HEK293 (cell line): ENCODE measurements around the gene DCDC1.
"Not testable (repeated sequence)": the region's sequence is repeated elsewhere in the genome, so short reads cannot be mapped to it uniquely, and the experiment has no call there.

Source experiments
- CTCF ChIA-PET: fragments of 350-600 bp; formaldehyde crosslinking; extraction: SDS; loops from one replicate; lab custom pipeline; 2021; ENCODE audit warnings: antibody characterized with exemption; lab: Yijun Ruan, JAX
- POLR2A ChIA-PET: fragments of 300-600 bp; formaldehyde crosslinking; extraction: SDS; loops from one replicate; lab custom pipeline; 2020; ENCODE audit warnings: antibody characterized with exemption, inconsistent platforms; lab: Yijun Ruan, JAX
- H3K27ac ChIP-seq: fragments of 200-500 bp; sonication (Bioruptor generic); 2 replicates; pipeline ENCODE4 v1.5.1; 2014; ENCODE audit warnings: low read depth, low read length, control low read depth, inconsistent platforms; ENCODE audit errors: extremely low read depth
- H3K36me3 ChIP-seq, 2 experiments: fragments of 200-500 bp in 1 of 2; sonication (Bioruptor generic) in 1 of 2; 1 replicate in 1 of 2; 2 replicates in 1 of 2; pipeline ENCODE4 v1.5.1; 2014 to 2017; ENCODE audit warnings: inconsistent platforms in 2 of 2, low read length in 2 of 2; ENCODE audit not compliant: control insufficient read depth in 2 of 2, insufficient read depth in 1 of 2
- H3K4me1 ChIP-seq: fragments of 200-500 bp; sonication (Bioruptor generic); 2 replicates; pipeline ENCODE4 v1.5.1; 2014; ENCODE audit warnings: mild to moderate bottlenecking, low read length, inconsistent platforms; ENCODE audit not compliant: control insufficient read depth, insufficient read depth
- H3K4me3 ChIP-seq: 2 replicates; pipeline ENCODE4 v1.5.1; 2011; ENCODE audit warnings: low read depth, mild to moderate bottlenecking, control low read depth, low read length, moderate library complexity
- H3K9me3 ChIP-seq: fragments of 200-500 bp; sonication (Bioruptor generic); 2 replicates; pipeline ENCODE4 v1.5.1; 2014; ENCODE audit warnings: low read depth, low read length, inconsistent platforms; ENCODE audit not compliant: control insufficient read depth, insufficient read depth
- GLI4 ChIP-seq: fragments of 450-650 bp; formaldehyde crosslinking; IDR thresholded peaks from 2 replicates; pipeline ENCODE4 v1.5.1; 2016; ENCODE audit warnings: missing biosample characterization, missing genetic modification characterization
- HOXC10 ChIP-seq: sonication (generic); formaldehyde crosslinking; IDR thresholded peaks from 2 replicates; pipeline ENCODE4 v1.8.1; 2023; ENCODE audit warnings: mild to moderate bottlenecking, missing genetic modification reagents
- IKZF3 ChIP-seq: fragments of 450-650 bp; IDR thresholded peaks from 2 replicates; pipeline ENCODE4 v1.5.0; 2018; ENCODE audit warnings: missing biosample characterization, mild to moderate bottlenecking, missing genetic modification characterization, moderate library complexity
- MYNN ChIP-seq: fragments of 450-650 bp; formaldehyde crosslinking; IDR thresholded peaks from 2 replicates; pipeline ENCODE4 v1.5.1; 2016; ENCODE audit warnings: missing biosample characterization, missing genetic modification characterization, borderline replicate concordance
- SP2 ChIP-seq: fragments of 450-650 bp; formaldehyde crosslinking; IDR thresholded peaks from 2 replicates; pipeline ENCODE4 v1.5.1; 2016; ENCODE audit warnings: missing biosample characterization, missing genetic modification characterization
- SP3 ChIP-seq: fragments of 450-650 bp; formaldehyde crosslinking; IDR thresholded peaks from 2 replicates; pipeline ENCODE4 v1.5.1; 2016; ENCODE audit warnings: missing biosample characterization, missing genetic modification characterization
- TCF7L2 ChIP-seq: IDR thresholded peaks from 2 replicates; pipeline ENCODE4 v1.6.1; 2011; ENCODE audit warnings: low read depth, mild to moderate bottlenecking, inconsistent platforms, low read length, moderate library complexity, borderline replicate concordance
- ZNF391 ChIP-seq: fragments of 450-650 bp; formaldehyde crosslinking; IDR thresholded peaks from 2 replicates; pipeline ENCODE4 v1.5.1; 2016; ENCODE audit warnings: low read depth, missing biosample characterization, missing genetic modification characterization, borderline replicate concordance
- ZNF596 ChIP-seq: fragments of 450-650 bp; IDR thresholded peaks from 2 replicates; pipeline ENCODE4 v1.5.0; 2018; ENCODE audit warnings: missing biosample characterization, mild to moderate bottlenecking, missing genetic modification characterization, moderate library complexity
- ZNF843 ChIP-seq: fragments of 450-650 bp; formaldehyde crosslinking; IDR thresholded peaks from 2 replicates; pipeline ENCODE4 v1.5.1; 2016; ENCODE audit warnings: missing biosample characterization, missing genetic modification characterization
- TF ChIP-seq, protein P1 (sequence below): fragments of 450-650 bp; formaldehyde crosslinking; IDR thresholded peaks from 2 replicates; pipeline ENCODE4 v1.5.1; 2017; ENCODE audit warnings: missing biosample characterization, missing genetic modification characterization
- TF ChIP-seq, protein P2 (sequence below): fragments of 450-650 bp; formaldehyde crosslinking; IDR thresholded peaks from 2 replicates; pipeline ENCODE4 v1.5.1; 2016; ENCODE audit warnings: missing biosample characterization, missing genetic modification characterization, borderline replicate concordance
- TF ChIP-seq, protein P3 (sequence below): fragments of 450-650 bp; formaldehyde crosslinking; IDR thresholded peaks from 2 replicates; pipeline ENCODE4 v1.5.1; 2017; ENCODE audit warnings: missing biosample characterization, missing genetic modification characterization

The DCDC1 gene

DNA sequence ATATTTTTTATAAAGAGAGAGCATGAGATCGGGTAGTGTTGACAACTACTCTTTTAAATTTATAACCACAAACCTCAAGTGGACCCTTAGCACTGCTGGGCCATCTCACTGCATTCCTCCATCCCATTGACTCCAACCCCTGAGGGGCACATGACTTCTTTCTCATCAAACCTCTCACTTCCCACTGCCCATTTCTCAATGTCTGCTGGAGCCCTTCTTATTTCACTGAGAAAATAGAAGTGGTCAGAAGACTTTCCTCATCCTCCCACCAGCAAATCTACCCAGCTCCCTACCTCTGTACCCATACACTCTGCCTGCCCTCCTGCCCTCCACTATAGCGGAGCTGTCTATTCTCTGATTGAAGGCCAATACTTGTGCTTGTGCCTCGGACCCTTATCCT is 412.8 kb downstream of the DCDC1 start:
- TF ChIP-seq IKZF3 (no peak), MYNN (no peak)
- CTCF ChIA-PET: no interaction called here
- Histone ChIP-seq H3K36me3 (no peaks in the 10 kb centered on the region), H3K4me3 (no peak overlapping the region), H3K9me3 (no peaks in the 10 kb centered on the region), H3K4me1 (no peaks in the 10 kb centered on the region), H3K27ac (no peak overlapping the region)
- POLR2A ChIA-PET: no interaction called here

DNA sequence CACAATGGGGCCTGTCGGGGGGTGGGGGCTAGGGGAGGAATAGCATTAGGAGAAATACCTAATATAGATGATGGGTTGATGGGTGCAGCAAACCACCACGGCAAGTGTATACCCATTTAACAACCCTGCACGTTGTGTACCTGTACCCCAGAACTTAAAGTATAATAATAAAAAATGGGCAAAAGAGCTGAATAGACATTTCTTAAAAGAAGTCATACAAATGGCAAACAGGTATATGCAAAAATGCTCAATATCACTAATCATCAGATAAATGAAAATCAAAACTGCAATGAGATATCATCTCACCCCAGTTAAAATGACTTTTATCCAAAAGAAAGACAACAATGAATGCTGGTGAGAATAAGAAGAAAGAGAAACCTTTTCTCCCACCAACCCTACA is 419.7 kb downstream of the DCDC1 start:
- no peaks in the 10 kb centered on the region for H3K9me3 ChIP-seq
- H3K36me3 ChIP-seq: no peaks in the 10 kb centered on the region
- no peaks in the 10 kb centered on the region for H3K4me1 ChIP-seq
- POLR2A ChIA-PET: no interaction called here
- H3K27ac ChIP-seq: no peak overlapping the region
- TF ChIP-seq SP3 (tag by site-specific recombination) (no peak), ZNF391 (tag by site-specific recombination) (no peak), ZNF596 (tag by site-specific recombination) (no peak), TCF7L2 (no peak), HOXC10 (CRISPR knock-in tag) (no peak), ZNF843 (no peak), MYNN (no peak), GLI4 (tag by site-specific recombination) (no peak), SP2 (tag by site-specific recombination) (no peak)
- TF ChIP-seq, protein P1, sequence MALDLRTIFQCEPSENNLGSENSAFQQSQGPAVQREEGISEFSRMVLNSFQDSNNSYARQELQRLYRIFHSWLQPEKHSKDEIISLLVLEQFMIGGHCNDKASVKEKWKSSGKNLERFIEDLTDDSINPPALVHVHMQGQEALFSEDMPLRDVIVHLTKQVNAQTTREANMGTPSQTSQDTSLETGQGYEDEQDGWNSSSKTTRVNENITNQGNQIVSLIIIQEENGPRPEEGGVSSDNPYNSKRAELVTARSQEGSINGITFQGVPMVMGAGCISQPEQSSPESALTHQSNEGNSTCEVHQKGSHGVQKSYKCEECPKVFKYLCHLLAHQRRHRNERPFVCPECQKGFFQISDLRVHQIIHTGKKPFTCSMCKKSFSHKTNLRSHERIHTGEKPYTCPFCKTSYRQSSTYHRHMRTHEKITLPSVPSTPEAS: no peak
- TF ChIP-seq, protein P2, sequence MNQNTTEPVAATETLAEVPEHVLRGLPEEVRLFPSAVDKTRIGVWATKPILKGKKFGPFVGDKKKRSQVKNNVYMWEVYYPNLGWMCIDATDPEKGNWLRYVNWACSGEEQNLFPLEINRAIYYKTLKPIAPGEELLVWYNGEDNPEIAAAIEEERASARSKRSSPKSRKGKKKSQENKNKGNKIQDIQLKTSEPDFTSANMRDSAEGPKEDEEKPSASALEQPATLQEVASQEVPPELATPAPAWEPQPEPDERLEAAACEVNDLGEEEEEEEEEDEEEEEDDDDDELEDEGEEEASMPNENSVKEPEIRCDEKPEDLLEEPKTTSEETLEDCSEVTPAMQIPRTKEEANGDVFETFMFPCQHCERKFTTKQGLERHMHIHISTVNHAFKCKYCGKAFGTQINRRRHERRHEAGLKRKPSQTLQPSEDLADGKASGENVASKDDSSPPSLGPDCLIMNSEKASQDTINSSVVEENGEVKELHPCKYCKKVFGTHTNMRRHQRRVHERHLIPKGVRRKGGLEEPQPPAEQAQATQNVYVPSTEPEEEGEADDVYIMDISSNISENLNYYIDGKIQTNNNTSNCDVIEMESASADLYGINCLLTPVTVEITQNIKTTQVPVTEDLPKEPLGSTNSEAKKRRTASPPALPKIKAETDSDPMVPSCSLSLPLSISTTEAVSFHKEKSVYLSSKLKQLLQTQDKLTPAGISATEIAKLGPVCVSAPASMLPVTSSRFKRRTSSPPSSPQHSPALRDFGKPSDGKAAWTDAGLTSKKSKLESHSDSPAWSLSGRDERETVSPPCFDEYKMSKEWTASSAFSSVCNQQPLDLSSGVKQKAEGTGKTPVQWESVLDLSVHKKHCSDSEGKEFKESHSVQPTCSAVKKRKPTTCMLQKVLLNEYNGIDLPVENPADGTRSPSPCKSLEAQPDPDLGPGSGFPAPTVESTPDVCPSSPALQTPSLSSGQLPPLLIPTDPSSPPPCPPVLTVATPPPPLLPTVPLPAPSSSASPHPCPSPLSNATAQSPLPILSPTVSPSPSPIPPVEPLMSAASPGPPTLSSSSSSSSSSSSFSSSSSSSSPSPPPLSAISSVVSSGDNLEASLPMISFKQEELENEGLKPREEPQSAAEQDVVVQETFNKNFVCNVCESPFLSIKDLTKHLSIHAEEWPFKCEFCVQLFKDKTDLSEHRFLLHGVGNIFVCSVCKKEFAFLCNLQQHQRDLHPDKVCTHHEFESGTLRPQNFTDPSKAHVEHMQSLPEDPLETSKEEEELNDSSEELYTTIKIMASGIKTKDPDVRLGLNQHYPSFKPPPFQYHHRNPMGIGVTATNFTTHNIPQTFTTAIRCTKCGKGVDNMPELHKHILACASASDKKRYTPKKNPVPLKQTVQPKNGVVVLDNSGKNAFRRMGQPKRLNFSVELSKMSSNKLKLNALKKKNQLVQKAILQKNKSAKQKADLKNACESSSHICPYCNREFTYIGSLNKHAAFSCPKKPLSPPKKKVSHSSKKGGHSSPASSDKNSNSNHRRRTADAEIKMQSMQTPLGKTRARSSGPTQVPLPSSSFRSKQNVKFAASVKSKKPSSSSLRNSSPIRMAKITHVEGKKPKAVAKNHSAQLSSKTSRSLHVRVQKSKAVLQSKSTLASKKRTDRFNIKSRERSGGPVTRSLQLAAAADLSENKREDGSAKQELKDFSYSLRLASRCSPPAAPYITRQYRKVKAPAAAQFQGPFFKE (tag by site-specific recombination): no peak
- TF ChIP-seq, protein P3, sequence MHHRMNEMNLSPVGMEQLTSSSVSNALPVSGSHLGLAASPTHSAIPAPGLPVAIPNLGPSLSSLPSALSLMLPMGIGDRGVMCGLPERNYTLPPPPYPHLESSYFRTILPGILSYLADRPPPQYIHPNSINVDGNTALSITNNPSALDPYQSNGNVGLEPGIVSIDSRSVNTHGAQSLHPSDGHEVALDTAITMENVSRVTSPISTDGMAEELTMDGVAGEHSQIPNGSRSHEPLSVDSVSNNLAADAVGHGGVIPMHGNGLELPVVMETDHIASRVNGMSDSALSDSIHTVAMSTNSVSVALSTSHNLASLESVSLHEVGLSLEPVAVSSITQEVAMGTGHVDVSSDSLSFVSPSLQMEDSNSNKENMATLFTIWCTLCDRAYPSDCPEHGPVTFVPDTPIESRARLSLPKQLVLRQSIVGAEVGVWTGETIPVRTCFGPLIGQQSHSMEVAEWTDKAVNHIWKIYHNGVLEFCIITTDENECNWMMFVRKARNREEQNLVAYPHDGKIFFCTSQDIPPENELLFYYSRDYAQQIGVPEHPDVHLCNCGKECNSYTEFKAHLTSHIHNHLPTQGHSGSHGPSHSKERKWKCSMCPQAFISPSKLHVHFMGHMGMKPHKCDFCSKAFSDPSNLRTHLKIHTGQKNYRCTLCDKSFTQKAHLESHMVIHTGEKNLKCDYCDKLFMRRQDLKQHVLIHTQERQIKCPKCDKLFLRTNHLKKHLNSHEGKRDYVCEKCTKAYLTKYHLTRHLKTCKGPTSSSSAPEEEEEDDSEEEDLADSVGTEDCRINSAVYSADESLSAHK (tag by site-specific recombination): no peak
- H3K4me3 ChIP-seq: no peak overlapping the region
- CTCF ChIA-PET: no interaction called here

DNA sequence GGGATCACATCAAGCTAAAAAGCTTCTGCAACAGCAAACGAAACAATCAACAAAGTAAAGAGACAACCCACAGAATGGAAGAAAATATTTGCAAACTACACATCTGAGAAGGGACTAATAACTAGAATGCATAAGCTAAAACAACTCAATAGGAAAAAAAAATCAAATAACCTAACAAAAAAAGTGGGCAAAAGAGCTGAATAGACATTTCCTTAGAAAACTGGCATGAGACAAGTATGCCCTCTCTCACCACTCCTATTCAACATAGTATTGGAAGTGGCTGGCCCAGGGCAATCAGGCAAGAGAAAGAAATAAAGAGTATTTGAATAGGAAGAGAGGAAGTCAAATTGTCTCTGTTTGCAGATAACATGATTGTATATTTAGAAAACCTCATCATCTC is 421.8 kb downstream of the DCDC1 start:
- POLR2A ChIA-PET, H3K27ac ChIP-seq, H3K4me1 ChIP-seq, H3K4me3 ChIP-seq, H3K36me3 ChIP-seq, H3K9me3 ChIP-seq: not testable (repeated sequence)
- CTCF ChIA-PET: interaction anchor here (1.0 kb wide), 1 partner anchor 98 kb away, joined by 3 read pairs; no protein-coding TSS in a partner anchor
